Body of pancreas (tissue), 4 donors: Measurements from ENCODE around the gene MPDZ. TPM values are rescaled to one million over a fixed set of nuclear protein-coding genes. Genes with fewer than 3 reads are reported as not detected.

Source experiments
- ATAC-seq: fragments of 150-250 bp; one replicate; pipeline ENCODE4 v1.9.1; 2016
- DNase-seq, 4 donors: peaks; one replicate each; pipeline ENCODE4 v3.0.0-alpha.2; 2019
- H3K27ac ChIP-seq, 4 donors: fragments of 200-600 bp; sonication (generic); 1 replicate in 3 of 4; 2 replicates in 1 of 4; pipeline versions ENCODE4 v1.5.1 to v1.6.1; 2016 to 2019; ENCODE audit warnings: mild to moderate bottlenecking in 1 of 4, mixed read lengths in 1 of 4, moderate library complexity in 1 of 4
- H3K27me3 ChIP-seq, 2 donors: fragments of 200-600 bp; sonication (generic); one replicate each; pipeline ENCODE4 v1.6.0; 2016; ENCODE audit warnings: mild to moderate bottlenecking in 1 of 2
- H3K36me3 ChIP-seq, 2 donors: fragments of 200-600 bp; sonication (generic); replicated peaks in 1 of 2; 2 replicates each; pipeline ENCODE4 v1.5.1; 2016; ENCODE audit warnings: low read depth in 2 of 2; ENCODE audit not compliant: insufficient read depth in 1 of 2
- H3K4me1 ChIP-seq: fragments of 200-600 bp; sonication (generic); one replicate; pipeline ENCODE4 v1.6.0; 2016
- H3K4me3 ChIP-seq, 2 donors: fragments of 200-600 bp; sonication (generic); 1 replicate in 1 of 2; 2 replicates in 1 of 2; pipeline ENCODE4 v1.5.1; 2016 to 2019
- H3K9me3 ChIP-seq, 3 donors: fragments of 200-600 bp; sonication (generic); 1 replicate in 2 of 3; 2 replicates in 1 of 3; pipeline ENCODE4 v1.5.1; 2016
- POLR2A ChIP-seq, 3 donors: fragments of 450-650 bp; IDR thresholded peaks; one replicate each; pipeline ENCODE4 v1.6.1; 2016; ENCODE audit warnings: antibody characterized with exemption in 3 of 3, mild to moderate bottlenecking in 2 of 3
- WGBS, 2 donors: methylation state at CpG; one replicate each; pipeline ENCODE4 v1.1.5; 2017; 5-methylcytosine and 5-hydroxymethylcytosine counted together
- intact Hi-C: fragments of 100-400 bp; cut with DNase I; formaldehyde crosslinking; loops from one replicate; pipeline ENCODE4 v1.15.1; 2023
- total RNA-seq, 2 donors: library from RNA; depleted of rRNA; stranded (reverse); fragments of >200 nt; gene quantifications; one replicate each; pipeline ENCODE4 v1.1.0, GENCODE V29; 2016
- TF ChIP-seq, protein P1 (sequence below), 7 experiments: fragments of 450-650 bp in 4 of 7; fragments of 200-600 bp in 3 of 7; sonication (generic) in 3 of 7; IDR thresholded peaks; one replicate each; pipeline ENCODE4 v1.5.1; 2016 to 2019; ENCODE audit warnings: antibody characterized with exemption in 7 of 7

Gene MPDZ
- total RNA-seq, 2 donors from 2014 or later, result 12.5 to 17.1 TPM

DNA sequence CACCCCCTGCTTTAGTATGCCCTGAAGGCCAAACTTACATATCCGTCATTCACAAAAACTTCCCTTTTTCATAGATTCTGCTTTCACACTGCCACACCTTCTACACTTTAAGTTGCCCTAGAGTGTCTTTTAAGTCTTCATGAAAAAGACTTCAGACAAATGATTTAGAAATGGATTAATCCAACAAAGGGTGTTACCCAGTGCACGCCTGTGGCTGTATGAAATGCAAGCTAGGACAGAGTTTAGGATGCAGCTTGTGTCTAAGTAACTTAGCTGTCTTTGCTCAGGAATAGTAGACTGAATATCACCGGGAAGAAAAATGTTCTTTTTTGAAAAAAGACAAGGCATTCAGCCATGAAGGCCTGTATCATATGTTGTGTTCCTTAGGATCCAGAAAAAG is 210.0 kb downstream of the MPDZ start:
- Histone ChIP-seq H3K27ac (no peak overlapping the region), H3K9me3 (no peaks in the 10 kb centered on the region), H3K4me1 (no peaks in the 10 kb centered on the region), H3K36me3 (no peaks in the 10 kb centered on the region), H3K27me3 (no peaks in the 10 kb centered on the region), H3K4me3 (no peak overlapping the region)
- DNase-seq (no peak), ATAC-seq (no peak)
- WGBS, 2 donors, result 85 to 91% methylated on average over 3 of the region's 3 CpGs
- no peak for TF ChIP-seq POLR2A (IDR thresholded peaks at IDR 0.05)
- TF ChIP-seq, protein P1, sequence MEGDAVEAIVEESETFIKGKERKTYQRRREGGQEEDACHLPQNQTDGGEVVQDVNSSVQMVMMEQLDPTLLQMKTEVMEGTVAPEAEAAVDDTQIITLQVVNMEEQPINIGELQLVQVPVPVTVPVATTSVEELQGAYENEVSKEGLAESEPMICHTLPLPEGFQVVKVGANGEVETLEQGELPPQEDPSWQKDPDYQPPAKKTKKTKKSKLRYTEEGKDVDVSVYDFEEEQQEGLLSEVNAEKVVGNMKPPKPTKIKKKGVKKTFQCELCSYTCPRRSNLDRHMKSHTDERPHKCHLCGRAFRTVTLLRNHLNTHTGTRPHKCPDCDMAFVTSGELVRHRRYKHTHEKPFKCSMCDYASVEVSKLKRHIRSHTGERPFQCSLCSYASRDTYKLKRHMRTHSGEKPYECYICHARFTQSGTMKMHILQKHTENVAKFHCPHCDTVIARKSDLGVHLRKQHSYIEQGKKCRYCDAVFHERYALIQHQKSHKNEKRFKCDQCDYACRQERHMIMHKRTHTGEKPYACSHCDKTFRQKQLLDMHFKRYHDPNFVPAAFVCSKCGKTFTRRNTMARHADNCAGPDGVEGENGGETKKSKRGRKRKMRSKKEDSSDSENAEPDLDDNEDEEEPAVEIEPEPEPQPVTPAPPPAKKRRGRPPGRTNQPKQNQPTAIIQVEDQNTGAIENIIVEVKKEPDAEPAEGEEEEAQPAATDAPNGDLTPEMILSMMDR (IDR thresholded peaks at IDR 0.05), result no peak
- intact Hi-C loops, result no loop called here

DNA sequence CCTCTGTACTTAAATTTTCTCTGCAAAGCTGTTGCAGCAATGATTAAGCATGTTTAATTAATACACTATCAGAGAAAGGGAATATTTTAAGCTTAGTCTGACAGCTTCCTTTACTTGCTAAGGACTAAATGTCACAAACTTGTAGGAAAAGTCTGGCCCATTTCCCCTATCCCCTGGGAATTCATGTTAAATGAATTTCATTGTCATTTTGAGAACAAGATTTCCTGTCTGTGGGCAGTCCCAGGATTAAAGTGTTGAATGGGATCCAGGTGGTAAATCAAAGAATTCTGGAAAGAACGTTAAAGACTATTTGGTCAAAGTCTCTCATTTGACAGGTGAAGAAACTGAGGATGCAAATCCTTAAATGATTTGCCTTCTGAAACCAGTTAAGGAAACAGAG is 214.8 kb downstream of the MPDZ start:
- no peak for TF ChIP-seq POLR2A (IDR thresholded peaks at IDR 0.05)
- TF ChIP-seq, protein P1 (IDR thresholded peaks at IDR 0.05), result no peak
- WGBS, 2 donors, result 7 to 15% methylated on average over 1 of the region's 1 CpG
- intact Hi-C loops, result no loop called here
- Histone ChIP-seq H3K4me1 (no peaks in the 10 kb centered on the region), H3K4me3 (no peak overlapping the region), H3K9me3 (no peaks in the 10 kb centered on the region), H3K36me3 (no peaks in the 10 kb centered on the region), H3K27ac (no peak overlapping the region), H3K27me3 (no peaks in the 10 kb centered on the region)
- no peak for DNase-seq
- ATAC-seq, result no peak

DNA sequence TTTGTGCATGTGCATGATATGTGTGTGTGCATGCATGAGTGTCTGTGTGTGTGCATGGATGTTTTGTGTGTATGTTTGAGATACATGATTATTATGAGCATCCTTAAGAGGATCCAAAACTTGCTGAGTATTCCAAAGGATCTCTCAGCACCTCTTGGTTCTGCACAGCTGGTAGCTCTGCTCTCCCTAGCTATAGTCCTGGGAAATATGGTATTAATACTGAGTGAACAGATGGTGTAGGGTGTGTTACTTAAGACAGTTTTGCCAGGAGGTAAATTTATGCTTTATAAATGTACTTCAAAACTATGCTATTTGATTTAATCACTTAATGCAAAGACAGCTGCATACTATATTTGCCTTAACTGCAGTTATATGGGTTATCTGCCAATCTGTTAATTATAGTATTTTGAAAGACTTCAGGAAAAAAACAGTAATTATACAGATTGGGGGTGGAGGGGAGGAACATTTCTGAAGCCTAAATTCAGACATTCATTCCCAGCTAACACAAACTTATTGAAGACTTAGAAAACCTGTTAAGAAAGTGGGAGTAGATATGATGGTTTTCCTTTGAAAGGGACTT is 215.5 kb downstream of the MPDZ start:
- no peak for DNase-seq
- Histone ChIP-seq H3K27ac (no peak overlapping the region), H3K27me3 (no peaks in the 10 kb centered on the region), H3K9me3 (no peaks in the 10 kb centered on the region), H3K4me3 (no peak overlapping the region), H3K4me1 (no peaks in the 10 kb centered on the region), H3K36me3 (no peaks in the 10 kb centered on the region)
- intact Hi-C loops, result no loop called here
- TF ChIP-seq POLR2A (IDR thresholded peaks at IDR 0.05), result no peak
- TF ChIP-seq, protein P1 (IDR thresholded peaks at IDR 0.05), result no peak
- ATAC-seq, result no peak

DNA sequence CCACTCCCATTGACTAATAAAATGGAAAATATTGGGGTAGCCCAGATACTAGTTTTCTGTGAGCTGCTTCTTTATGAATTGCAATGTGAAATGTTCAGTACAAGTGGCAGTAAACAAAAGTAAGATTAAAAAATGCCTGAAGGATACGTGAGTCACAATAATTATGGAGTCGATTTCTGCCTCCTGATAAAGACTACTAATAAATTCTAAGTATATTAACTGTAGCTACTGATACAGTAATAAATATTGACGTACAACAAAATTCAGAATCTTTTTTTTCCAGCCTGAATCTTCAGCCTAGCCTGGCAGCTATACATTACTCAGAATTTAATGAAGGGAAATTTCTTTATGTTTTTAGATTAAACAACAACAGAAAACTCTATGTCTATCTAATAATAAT is 218.1 kb downstream of the MPDZ start:
- DNase-seq, result no peak
- H3K27me3 ChIP-seq, result no peaks in the 10 kb centered on the region

More for the DNA sequence above, 218.1 kb downstream of the MPDZ start:
- no peaks in the 10 kb centered on the region for H3K36me3 ChIP-seq
- TF ChIP-seq POLR2A (IDR thresholded peaks at IDR 0.05), result no peak
- TF ChIP-seq, protein P1 (IDR thresholded peaks at IDR 0.05), result no peak
- ATAC-seq, result no peak
- H3K4me1 ChIP-seq, result no peaks in the 10 kb centered on the region
- 57% methylated on average over 3 of the region's 3 CpGs for WGBS, 2 donors
- intact Hi-C loops, result no loop called here
- no peak overlapping the region for H3K4me3 ChIP-seq
- H3K27ac ChIP-seq, result no peak overlapping the region
- no peaks in the 10 kb centered on the region for H3K9me3 ChIP-seq
